ENCODE results near the gene DNAAF5. TPM values are rescaled to one million over a fixed set of nuclear protein-coding genes. Genes with fewer than 3 reads are reported as not detected.

DNAAF5 gene
- total RNA-seq, 1 donor from 2014 or later, result 45.6 TPM

GRCh38 chr7:831596-832166, 105.2 kb downstream of the DNAAF5 start:
- H3K27me3 Mint-ChIP-seq, result no peaks in the 10 kb centered on the region
- no peak for DNase-seq (ENCODE audit: extremely low spot score, unreplicated experiment)
- H3K36me3 Mint-ChIP-seq, result peaks cover 7% of the 10 kb centered on the region
- H3K4me1 Mint-ChIP-seq (ENCODE audit: unreplicated experiment), result peaks cover 36% of the 10 kb centered on the region
- H3K9me3 Mint-ChIP-seq, result no peaks in the 10 kb centered on the region
- TF ChIP-seq, protein P1, sequence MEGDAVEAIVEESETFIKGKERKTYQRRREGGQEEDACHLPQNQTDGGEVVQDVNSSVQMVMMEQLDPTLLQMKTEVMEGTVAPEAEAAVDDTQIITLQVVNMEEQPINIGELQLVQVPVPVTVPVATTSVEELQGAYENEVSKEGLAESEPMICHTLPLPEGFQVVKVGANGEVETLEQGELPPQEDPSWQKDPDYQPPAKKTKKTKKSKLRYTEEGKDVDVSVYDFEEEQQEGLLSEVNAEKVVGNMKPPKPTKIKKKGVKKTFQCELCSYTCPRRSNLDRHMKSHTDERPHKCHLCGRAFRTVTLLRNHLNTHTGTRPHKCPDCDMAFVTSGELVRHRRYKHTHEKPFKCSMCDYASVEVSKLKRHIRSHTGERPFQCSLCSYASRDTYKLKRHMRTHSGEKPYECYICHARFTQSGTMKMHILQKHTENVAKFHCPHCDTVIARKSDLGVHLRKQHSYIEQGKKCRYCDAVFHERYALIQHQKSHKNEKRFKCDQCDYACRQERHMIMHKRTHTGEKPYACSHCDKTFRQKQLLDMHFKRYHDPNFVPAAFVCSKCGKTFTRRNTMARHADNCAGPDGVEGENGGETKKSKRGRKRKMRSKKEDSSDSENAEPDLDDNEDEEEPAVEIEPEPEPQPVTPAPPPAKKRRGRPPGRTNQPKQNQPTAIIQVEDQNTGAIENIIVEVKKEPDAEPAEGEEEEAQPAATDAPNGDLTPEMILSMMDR (conservative IDR thresholded peaks at IDR 0.05), result no peak
- peak overlapping the region; percentile 99 for H3K27ac Mint-ChIP-seq
- peak overlapping the region; percentile 78 for H3K4me3 Mint-ChIP-seq

DNA sequence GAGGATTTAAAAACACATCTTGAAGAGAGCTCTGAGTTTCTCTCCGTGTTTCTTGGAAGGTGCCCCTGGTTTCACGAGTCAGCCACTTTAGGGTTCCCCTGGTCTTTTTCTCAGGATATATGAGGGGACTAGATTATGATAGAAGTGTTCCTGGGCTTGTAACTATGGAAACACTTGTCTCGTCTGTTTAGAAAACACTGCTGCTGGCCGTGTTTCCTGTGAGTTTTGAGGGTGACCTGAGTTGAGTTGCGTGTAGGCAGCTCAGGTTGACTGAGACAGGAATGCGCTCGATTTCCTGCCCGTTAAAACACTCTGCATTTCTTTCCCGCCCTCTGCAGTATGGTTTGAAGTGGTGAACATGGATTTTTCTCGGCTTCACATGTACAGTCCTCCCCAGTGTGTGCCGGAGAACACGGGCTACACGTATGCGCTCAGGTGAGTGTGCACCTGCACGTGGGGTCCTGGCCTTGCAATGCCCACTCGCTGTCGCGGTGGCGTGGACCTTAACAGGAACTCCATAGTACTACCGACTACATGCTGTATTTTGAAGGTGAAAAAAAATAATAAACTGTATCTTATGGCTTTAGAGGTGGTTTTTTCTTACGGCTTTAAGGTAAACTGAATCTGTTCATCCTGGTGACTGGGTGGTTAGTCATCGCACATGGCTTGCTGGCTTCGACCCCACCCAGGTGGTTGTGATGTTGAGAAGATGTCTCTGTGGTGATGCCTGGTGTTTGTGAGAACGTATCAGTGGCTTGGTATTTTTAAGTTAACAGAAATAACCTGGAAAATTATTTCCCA, 105.9 kb downstream of the DNAAF5 start, which contains the start of gene SUN1:
SUN1 (plus strand) TSS at position 310 of the 801 bp plus-strand sequence; CDS start at position 359, 49 bp downstream.
- peaks cover 36% of the 10 kb centered on the region for H3K4me1 Mint-ChIP-seq (ENCODE audit: unreplicated experiment)
- no peaks in the 10 kb centered on the region for H3K27me3 Mint-ChIP-seq
- peaks cover 9% of the 10 kb centered on the region for H3K36me3 Mint-ChIP-seq
- peak within 1 kb of the TSS; percentile 78 for H3K4me3 Mint-ChIP-seq
- no peaks in the 10 kb centered on the region for H3K9me3 Mint-ChIP-seq
- TF ChIP-seq, protein P1 (conservative IDR thresholded peaks at IDR 0.05), result no peak
- peak within 1 kb of the TSS; percentile 99 for H3K27ac Mint-ChIP-seq
- no peak for DNase-seq (ENCODE audit: extremely low spot score, unreplicated experiment)

GRCh38 chr7:832968-833424, 106.5 kb downstream of the DNAAF5 start:
- Mint-ChIP-seq H3K36me3 (peaks cover 9% of the 10 kb centered on the region), H3K4me1 (ENCODE audit: unreplicated experiment) (peaks cover 36% of the 10 kb centered on the region), H3K9me3 (no peaks in the 10 kb centered on the region), H3K27ac (peak overlapping the region; percentile 99), H3K27me3 (no peaks in the 10 kb centered on the region), H3K4me3 (peak overlapping the region; percentile 37)
- DNase-seq (ENCODE audit: extremely low spot score, unreplicated experiment), result no peak
- TF ChIP-seq, protein P1 (conservative IDR thresholded peaks at IDR 0.05), result no peak

DNA sequence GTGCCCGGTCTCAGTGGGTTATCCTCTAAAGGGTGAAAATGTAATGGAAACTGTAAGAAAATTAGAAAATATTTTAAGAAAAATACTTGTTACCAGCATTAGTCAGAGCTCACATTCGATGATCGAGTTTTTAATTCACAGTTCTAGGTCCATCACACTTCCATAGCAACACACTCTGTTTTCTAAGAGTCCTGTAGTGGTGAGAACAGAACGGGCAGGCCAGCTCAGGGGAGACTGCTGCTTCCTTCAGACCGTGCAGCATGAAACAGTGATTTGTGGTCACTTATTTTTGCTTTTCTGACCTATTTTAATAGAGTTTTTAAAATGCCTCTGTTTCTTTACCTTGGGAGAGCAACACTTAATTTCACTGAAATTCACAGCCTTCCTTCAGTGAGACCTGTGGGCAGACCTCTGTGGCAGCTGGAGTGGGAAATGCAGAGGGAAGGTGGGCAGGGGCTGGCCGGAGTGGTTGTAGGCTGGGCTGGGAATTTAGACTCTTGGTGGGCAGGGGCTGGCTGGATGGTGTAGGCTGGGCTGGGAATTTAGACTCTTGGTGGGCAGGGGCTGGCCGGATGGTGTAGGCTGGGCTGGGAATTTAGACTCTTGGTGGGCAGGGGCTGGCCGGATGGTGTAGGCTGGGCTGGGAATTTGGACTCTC, 107.2 kb downstream of the DNAAF5 start:
- Mint-ChIP-seq H3K27me3 (no peaks in the 10 kb centered on the region), H3K36me3 (peaks cover 9% of the 10 kb centered on the region), H3K4me1 (ENCODE audit: unreplicated experiment) (peaks cover 36% of the 10 kb centered on the region), H3K4me3 (no peak overlapping the region), H3K9me3 (no peaks in the 10 kb centered on the region), H3K27ac (no peak overlapping the region)
- TF ChIP-seq, protein P1 (conservative IDR thresholded peaks at IDR 0.05), result no peak
- no peak for DNase-seq (ENCODE audit: extremely low spot score, unreplicated experiment)

DNA sequence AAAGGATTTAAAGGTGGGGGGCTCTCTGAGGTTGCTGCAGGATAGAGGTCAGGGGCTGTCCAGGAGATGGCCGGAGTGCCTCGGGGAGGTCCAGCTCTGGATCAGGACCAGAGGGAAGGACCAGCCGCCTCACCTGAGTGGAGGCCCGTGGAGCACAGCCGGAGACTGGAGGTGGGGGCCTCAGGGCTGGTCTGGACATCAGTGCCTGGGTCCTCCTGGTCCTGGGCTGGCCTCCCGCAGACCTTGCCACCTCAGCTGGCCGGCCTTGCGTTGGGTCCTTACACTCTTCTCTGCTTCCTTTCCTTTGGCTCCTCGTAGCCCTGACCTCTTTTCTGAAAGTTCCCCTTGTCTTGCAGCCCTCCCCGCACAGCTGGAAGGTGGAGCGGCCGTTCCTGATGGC, 107.8 kb downstream of the DNAAF5 start:
- no peaks in the 10 kb centered on the region for H3K27me3 Mint-ChIP-seq
- H3K27ac Mint-ChIP-seq, result no peak overlapping the region
- no peaks in the 10 kb centered on the region for H3K9me3 Mint-ChIP-seq
- peaks cover 36% of the 10 kb centered on the region for H3K4me1 Mint-ChIP-seq (ENCODE audit: unreplicated experiment)
- TF ChIP-seq, protein P1 (conservative IDR thresholded peaks at IDR 0.05), result no peak
- no peak overlapping the region for H3K4me3 Mint-ChIP-seq
- no peak for DNase-seq (ENCODE audit: extremely low spot score, unreplicated experiment)
- peaks cover 9% of the 10 kb centered on the region for H3K36me3 Mint-ChIP-seq

Measured in type B pancreatic cell (in vitro differentiated cells).